ENCODE results near the gene SPATA13. TPM values are rescaled to one million over a fixed set of nuclear protein-coding genes. Genes with fewer than 3 reads are reported as not detected.
"Not testable (repeated sequence)": the region's sequence is repeated elsewhere in the genome, so short reads cannot be mapped to it uniquely, and the experiment has no call there.

The SPATA13 gene
- total and polyA plus RNA-seq, 4 donors: 10.5 to 36.7 (median 20.1) TPM

DNA sequence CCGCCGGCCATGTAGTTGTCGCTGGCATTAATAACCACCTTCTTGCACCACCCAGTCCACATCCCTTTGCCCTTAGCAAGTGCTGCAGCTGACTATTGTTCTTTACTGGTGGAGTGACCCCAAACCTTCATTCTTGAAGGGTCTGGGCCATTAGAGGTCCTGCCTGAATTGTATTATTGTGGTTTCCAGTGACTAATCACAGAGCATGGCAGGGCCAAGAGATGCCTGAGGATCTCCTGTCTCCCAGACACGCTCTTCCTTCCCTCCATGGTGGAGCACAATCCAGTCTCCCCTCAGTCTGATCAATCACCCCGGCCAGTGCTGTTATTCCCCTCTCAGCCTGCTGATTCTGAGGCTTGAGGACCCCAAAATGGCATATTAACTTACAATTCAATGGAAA, 187.9 kb downstream of the SPATA13 start:
- no peak for ATAC-seq (ENCODE audit: insufficient read depth, low FRiP score)
- no peak for DNase-seq

DNA sequence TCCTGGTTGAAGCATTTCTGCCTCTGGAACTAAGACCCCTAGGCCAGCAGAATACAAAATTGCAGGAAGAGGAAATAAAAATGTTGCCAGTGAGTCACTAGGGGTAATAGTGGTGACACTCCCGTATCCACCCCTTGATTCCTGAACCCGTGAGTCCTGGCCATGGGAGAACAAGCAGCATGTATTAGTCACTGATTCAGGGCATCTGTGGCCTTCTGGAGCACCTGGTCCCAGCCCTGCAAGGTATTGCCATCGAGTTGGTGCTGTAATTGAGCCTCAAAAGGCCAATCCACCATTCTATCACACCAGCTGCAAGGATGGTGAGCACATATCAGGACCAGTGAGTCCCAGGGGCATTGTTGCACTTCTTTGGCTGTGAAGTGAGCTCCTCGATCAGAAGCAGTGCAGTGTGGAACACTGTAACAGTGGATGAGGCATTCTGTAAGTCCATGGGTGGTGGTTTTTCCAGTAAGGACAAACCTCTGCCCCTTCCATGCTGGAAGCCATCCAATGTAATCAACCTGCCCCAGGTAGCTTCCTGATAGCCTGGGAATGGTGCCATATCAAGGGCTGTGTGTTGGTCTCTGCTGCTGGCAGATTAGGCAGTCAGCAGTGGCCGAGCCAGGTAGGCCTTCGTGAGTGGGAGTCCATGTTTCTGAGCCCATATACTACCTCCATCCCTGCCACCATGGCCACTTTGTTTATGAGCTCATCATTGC, 188.4 kb downstream of the SPATA13 start:
- Histone ChIP-seq H3K27ac (ENCODE audit: low read depth in 1 of 2, low read length in 1 of 2) (peak overlapping the region in 1 of 2 donors; percentile 71), H3K4me1 (ENCODE audit: control insufficient read depth in 5 of 5, insufficient read depth in 5 of 5, low read length in 5 of 5) (no peaks in the 10 kb centered on the region), H3K9me3 (ENCODE audit: control insufficient read depth in 4 of 4, insufficient read depth in 3 of 4, low read length in 3 of 4) (peaks cover 0 to 6% (median 0%) of the 10 kb centered on the region in 4 donors), H3K4me3 (no peak overlapping the region), H3K27me3 (ENCODE audit: control insufficient read depth in 3 of 3, insufficient read depth in 3 of 3, low read length in 2 of 3) (no peaks in the 10 kb centered on the region), H3K36me3 (ENCODE audit: control insufficient read depth in 4 of 4, insufficient read depth in 4 of 4, low read length in 4 of 4) (no peaks in the 10 kb centered on the region), H3K9ac (ENCODE audit: insufficient read depth in 1 of 2, low read length in 2 of 2) (no peak overlapping the region)
- ATAC-seq (ENCODE audit: insufficient read depth, low FRiP score) (peak; percentile 87), DNase-seq (peak in 1 of 3 donors; percentile 36)
- TF ChIP-seq, protein P1, sequence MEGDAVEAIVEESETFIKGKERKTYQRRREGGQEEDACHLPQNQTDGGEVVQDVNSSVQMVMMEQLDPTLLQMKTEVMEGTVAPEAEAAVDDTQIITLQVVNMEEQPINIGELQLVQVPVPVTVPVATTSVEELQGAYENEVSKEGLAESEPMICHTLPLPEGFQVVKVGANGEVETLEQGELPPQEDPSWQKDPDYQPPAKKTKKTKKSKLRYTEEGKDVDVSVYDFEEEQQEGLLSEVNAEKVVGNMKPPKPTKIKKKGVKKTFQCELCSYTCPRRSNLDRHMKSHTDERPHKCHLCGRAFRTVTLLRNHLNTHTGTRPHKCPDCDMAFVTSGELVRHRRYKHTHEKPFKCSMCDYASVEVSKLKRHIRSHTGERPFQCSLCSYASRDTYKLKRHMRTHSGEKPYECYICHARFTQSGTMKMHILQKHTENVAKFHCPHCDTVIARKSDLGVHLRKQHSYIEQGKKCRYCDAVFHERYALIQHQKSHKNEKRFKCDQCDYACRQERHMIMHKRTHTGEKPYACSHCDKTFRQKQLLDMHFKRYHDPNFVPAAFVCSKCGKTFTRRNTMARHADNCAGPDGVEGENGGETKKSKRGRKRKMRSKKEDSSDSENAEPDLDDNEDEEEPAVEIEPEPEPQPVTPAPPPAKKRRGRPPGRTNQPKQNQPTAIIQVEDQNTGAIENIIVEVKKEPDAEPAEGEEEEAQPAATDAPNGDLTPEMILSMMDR (IDR thresholded peaks at IDR 0.05; ENCODE audit: control extremely low read depth, extremely low read depth): no peak
- WGBS, 2 donors: 53 to 82% methylated on average over 6 of the region's 6 CpGs

More for the DNA sequence above, 187.9 kb downstream of the SPATA13 start:
- TF ChIP-seq, protein P1 (IDR thresholded peaks at IDR 0.05; ENCODE audit: control extremely low read depth, extremely low read depth): no peak
- no peaks in the 10 kb centered on the region for H3K4me1 ChIP-seq (ENCODE audit: control insufficient read depth in 5 of 5, insufficient read depth in 5 of 5, low read length in 5 of 5)
- 81 to 90% methylated on average over 5 of the region's 5 CpGs for WGBS, 2 donors
- no peaks in the 10 kb centered on the region for H3K36me3 ChIP-seq (ENCODE audit: control insufficient read depth in 4 of 4, insufficient read depth in 4 of 4, low read length in 4 of 4)
- no peak overlapping the region for H3K4me3 ChIP-seq
- peak overlapping the region in 1 of 2 donors; percentile 71 for H3K27ac ChIP-seq (ENCODE audit: low read depth in 1 of 2, low read length in 1 of 2)
- H3K9ac ChIP-seq (ENCODE audit: insufficient read depth in 1 of 2, low read length in 2 of 2): no peak overlapping the region
- peaks cover 0 to 6% (median 0%) of the 10 kb centered on the region in 4 donors for H3K9me3 ChIP-seq (ENCODE audit: control insufficient read depth in 4 of 4, insufficient read depth in 3 of 4, low read length in 3 of 4)
- H3K27me3 ChIP-seq (ENCODE audit: control insufficient read depth in 3 of 3, insufficient read depth in 3 of 3, low read length in 2 of 3): no peaks in the 10 kb centered on the region

DNA sequence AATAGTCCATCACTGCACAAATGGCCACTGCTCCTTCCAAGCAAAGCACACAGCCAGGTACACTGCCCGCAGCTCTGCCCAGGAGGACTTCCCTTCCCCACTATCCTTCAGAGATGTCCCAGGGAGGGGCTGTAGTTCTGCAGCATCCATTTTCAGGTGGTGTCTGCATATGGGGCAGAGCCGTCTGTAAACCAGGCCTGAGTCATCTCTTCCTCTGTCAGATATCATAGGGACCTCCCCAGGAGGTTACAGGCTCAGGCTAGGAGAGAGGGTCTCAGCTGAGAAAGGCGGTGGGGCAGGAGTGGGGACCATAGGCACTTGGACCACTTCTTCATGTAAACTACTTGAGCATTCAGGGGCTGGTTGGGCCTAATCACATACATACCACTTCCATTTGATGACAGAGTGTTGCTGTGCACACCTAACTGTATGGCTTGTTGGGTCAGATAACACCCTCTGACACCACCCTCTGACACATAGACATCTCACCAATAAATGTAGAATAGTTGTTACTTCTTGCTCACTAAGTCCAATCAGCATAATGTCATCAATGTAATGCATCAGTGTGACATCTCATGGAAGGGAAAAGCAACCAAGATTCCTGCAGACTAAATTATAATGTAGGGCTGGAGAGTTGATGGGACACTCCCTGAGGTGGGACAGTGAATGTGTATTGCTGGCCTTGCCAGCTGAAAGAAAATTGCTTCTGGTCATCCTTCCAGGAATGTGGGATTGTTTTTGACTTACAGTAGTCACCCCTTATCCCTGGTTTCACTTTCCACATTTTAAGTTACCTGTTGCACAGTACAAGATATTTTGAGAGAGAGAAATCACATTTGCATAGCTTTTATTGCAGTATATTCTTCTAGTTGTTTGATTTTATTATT, 189.5 kb downstream of the SPATA13 start:
- not testable (repeated sequence) for H3K4me1 ChIP-seq (ENCODE audit: control insufficient read depth in 5 of 5, insufficient read depth in 5 of 5, low read length in 5 of 5); ATAC-seq (ENCODE audit: insufficient read depth, low FRiP score); H3K9me3 ChIP-seq (ENCODE audit: control insufficient read depth in 4 of 4, insufficient read depth in 3 of 4, low read length in 3 of 4); H3K9ac ChIP-seq (ENCODE audit: insufficient read depth in 1 of 2, low read length in 2 of 2); H3K27ac ChIP-seq (ENCODE audit: low read depth in 1 of 2, low read length in 1 of 2); DNase-seq; H3K4me3 ChIP-seq; H3K36me3 ChIP-seq (ENCODE audit: control insufficient read depth in 4 of 4, insufficient read depth in 4 of 4, low read length in 4 of 4); H3K27me3 ChIP-seq (ENCODE audit: control insufficient read depth in 3 of 3, insufficient read depth in 3 of 3, low read length in 2 of 3)
- WGBS, 2 donors: 93 to 98% methylated on average over 3 of the region's 3 CpGs

DNA sequence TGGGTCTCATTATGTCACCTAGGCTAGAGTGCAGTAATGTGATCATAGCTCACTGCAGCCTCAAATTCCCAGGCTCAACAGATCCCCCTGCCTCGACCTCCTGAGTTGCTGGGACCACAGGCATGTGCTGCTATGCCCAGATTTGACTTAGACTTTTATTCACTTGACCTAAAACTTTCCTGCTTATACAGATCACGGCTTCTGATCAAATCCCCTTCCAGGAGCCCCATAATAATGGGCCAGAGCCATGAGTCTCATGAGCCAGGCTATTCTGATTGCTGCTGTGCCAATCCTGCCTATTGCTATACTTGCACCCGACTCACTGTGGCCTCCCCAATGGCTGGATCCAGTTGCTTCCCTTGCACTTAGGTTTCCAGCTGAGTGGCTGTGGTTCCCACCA, 190.9 kb downstream of the SPATA13 start:
- Histone ChIP-seq H3K9me3 (ENCODE audit: control insufficient read depth in 4 of 4, insufficient read depth in 3 of 4, low read length in 3 of 4) (peaks cover 0 to 10% (median 2%) of the 10 kb centered on the region in 4 donors), H3K4me3 (no peak overlapping the region), H3K36me3 (ENCODE audit: control insufficient read depth in 4 of 4, insufficient read depth in 4 of 4, low read length in 4 of 4) (no peaks in the 10 kb centered on the region), H3K9ac (ENCODE audit: insufficient read depth in 1 of 2, low read length in 2 of 2) (no peak overlapping the region), H3K27me3 (ENCODE audit: control insufficient read depth in 3 of 3, insufficient read depth in 3 of 3, low read length in 2 of 3) (no peaks in the 10 kb centered on the region), H3K4me1 (ENCODE audit: control insufficient read depth in 5 of 5, insufficient read depth in 5 of 5, low read length in 5 of 5) (no peaks in the 10 kb centered on the region), H3K27ac (ENCODE audit: low read depth in 1 of 2, low read length in 1 of 2) (no peak overlapping the region)
- no peak for DNase-seq
- TF ChIP-seq, protein P1 (IDR thresholded peaks at IDR 0.05; ENCODE audit: control extremely low read depth, extremely low read depth): no peak
- 85 to 86% methylated on average over 3 of the region's 3 CpGs for WGBS, 2 donors
- no peak for ATAC-seq (ENCODE audit: insufficient read depth, low FRiP score)
